ENCODE data around the gene CCDC71. TPM values are rescaled to one million over a fixed set of nuclear protein-coding genes. Genes with fewer than 3 reads are reported as not detected.

Gene CCDC71
- total RNA-seq (ENCODE audit: low replicate concordance): 27.4 and 28.5 TPM in 2 replicates
- long read RNA-seq, partial matches to known transcripts: 0 of 1 reads
- long read RNA-seq, other reads (novel, unspliced or antisense): 1 of 1 reads

GRCh38 chr3:49165771-49166751 is at the start of gene CCDC71:
Gene CCDC71, minus strand, starts transcription at chr3:49166331. Its CDS starts 2,123 bp downstream, at chr3:49164208.
- H3K27me3 Mint-ChIP-seq: no peaks in the 10 kb centered on the region
- H3K9me3 Mint-ChIP-seq: no peaks in the 10 kb centered on the region
- peak within 1 kb of the TSS; percentile 92 for H3K4me3 Mint-ChIP-seq
- DNase-seq (ENCODE audit: extremely low spot score, unreplicated experiment): no peak
- peaks cover 4% of the 10 kb centered on the region for H3K36me3 Mint-ChIP-seq
- H3K27ac Mint-ChIP-seq: peak within 1 kb of the TSS; percentile 89
- TF ChIP-seq, protein P1, sequence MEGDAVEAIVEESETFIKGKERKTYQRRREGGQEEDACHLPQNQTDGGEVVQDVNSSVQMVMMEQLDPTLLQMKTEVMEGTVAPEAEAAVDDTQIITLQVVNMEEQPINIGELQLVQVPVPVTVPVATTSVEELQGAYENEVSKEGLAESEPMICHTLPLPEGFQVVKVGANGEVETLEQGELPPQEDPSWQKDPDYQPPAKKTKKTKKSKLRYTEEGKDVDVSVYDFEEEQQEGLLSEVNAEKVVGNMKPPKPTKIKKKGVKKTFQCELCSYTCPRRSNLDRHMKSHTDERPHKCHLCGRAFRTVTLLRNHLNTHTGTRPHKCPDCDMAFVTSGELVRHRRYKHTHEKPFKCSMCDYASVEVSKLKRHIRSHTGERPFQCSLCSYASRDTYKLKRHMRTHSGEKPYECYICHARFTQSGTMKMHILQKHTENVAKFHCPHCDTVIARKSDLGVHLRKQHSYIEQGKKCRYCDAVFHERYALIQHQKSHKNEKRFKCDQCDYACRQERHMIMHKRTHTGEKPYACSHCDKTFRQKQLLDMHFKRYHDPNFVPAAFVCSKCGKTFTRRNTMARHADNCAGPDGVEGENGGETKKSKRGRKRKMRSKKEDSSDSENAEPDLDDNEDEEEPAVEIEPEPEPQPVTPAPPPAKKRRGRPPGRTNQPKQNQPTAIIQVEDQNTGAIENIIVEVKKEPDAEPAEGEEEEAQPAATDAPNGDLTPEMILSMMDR (conservative IDR thresholded peaks at IDR 0.05): no peak
- H3K4me1 Mint-ChIP-seq (ENCODE audit: unreplicated experiment): peaks cover 29% of the 10 kb centered on the region

GRCh38 chr3:49213998-49214397 is 47.9 kb upstream of the CCDC71 start:
- TF ChIP-seq, protein P1 (conservative IDR thresholded peaks at IDR 0.05): no peak
- Mint-ChIP-seq H3K4me1 (ENCODE audit: unreplicated experiment) (no peaks in the 10 kb centered on the region), H3K36me3 (peaks cover 3% of the 10 kb centered on the region), H3K27ac (no peak overlapping the region), H3K4me3 (no peak overlapping the region), H3K9me3 (peaks cover 12% of the 10 kb centered on the region), H3K27me3 (no peaks in the 10 kb centered on the region)
- no peak for DNase-seq (ENCODE audit: extremely low spot score, unreplicated experiment)

GRCh38 chr3:49213541-49213943 is 47.4 kb upstream of the CCDC71 start:
- Mint-ChIP-seq H3K9me3 (peaks cover 12% of the 10 kb centered on the region), H3K27ac (no peak overlapping the region), H3K27me3 (no peaks in the 10 kb centered on the region), H3K4me1 (ENCODE audit: unreplicated experiment) (no peaks in the 10 kb centered on the region), H3K4me3 (no peak overlapping the region), H3K36me3 (peaks cover under 1% of the 10 kb centered on the region)
- DNase-seq (ENCODE audit: extremely low spot score, unreplicated experiment): no peak
- TF ChIP-seq, protein P1 (conservative IDR thresholded peaks at IDR 0.05): no peak

DNA sequence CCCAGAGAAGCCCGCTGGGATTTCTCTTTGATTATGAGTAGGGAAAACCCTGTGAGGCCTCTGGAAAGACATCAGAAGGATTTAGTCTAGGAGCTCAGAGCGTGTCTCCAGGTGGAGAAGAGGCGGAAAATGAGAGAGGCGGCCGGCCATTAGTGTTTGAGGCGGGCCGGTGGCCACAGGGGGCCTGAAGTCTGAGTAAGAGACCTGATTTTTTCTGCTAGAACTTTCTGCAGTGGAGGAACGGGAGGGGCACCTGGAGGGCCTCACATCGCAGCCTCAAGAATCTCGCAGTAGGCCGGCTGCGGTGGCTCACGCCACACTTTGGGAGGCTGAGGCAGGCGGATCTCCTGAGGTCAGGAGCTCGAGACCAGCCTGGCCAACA is 33.8 kb upstream of the CCDC71 start:
- DNase-seq (ENCODE audit: extremely low spot score, unreplicated experiment): no peak
- TF ChIP-seq, protein P1 (conservative IDR thresholded peaks at IDR 0.05): no peak
- Mint-ChIP-seq H3K9me3 (peaks cover 5% of the 10 kb centered on the region), H3K4me1 (ENCODE audit: unreplicated experiment) (no peaks in the 10 kb centered on the region), H3K36me3 (no peaks in the 10 kb centered on the region), H3K27me3 (no peaks in the 10 kb centered on the region), H3K4me3 (no peak overlapping the region), H3K27ac (no peak overlapping the region)

GRCh38 chr3:49199239-49199899 is 33.2 kb upstream of the CCDC71 start:
- H3K27ac Mint-ChIP-seq: no peak overlapping the region
- TF ChIP-seq, protein P1 (conservative IDR thresholded peaks at IDR 0.05): no peak
- no peaks in the 10 kb centered on the region for H3K4me1 Mint-ChIP-seq (ENCODE audit: unreplicated experiment)
- H3K9me3 Mint-ChIP-seq: peaks cover 5% of the 10 kb centered on the region
- DNase-seq (ENCODE audit: extremely low spot score, unreplicated experiment): no peak
- no peaks in the 10 kb centered on the region for H3K36me3 Mint-ChIP-seq
- no peak overlapping the region for H3K4me3 Mint-ChIP-seq
- H3K27me3 Mint-ChIP-seq: no peaks in the 10 kb centered on the region

Measured in type B pancreatic cell (in vitro differentiated cells).